Stimulated activated CD4-positive, alpha-beta T cell treated with anti-CD3 and anti-CD28 coated beads, Interleukin-2, amount 100 ng/mL, for 24 hours (primary cell): ENCODE measurements around the gene RCAN2.
"Not testable (repeated sequence)": the region's sequence is repeated elsewhere in the genome, so short reads cannot be mapped to it uniquely, and the experiment has no call there.

Source experiments
- DNase-seq, 2 donors: peaks; one replicate each; pipeline ENCODE4 v3.0.0-alpha.2; 2020

RCAN2 gene

GRCh38 chr6:46440141-46440540, 51.1 kb downstream of the RCAN2 start:
- no peak for DNase-seq

DNA sequence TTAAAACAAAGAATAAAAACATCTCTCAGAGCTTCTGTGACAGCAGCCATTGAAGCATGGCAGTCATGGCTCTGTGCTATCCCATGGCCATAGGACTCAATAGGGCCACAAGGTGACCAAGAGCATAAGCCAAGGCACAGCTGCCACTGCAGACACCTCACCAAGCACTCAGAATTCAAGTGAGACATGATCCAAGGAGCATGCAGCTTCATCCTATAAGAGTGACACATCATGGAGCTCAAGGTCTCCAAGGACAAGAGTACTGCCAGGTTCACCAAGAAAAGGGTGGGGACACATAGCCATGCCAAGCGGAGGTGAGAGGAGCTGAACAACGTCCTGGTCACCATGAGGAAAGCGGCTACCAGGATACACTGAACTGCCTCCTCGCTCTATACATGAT, 53.0 kb downstream of the RCAN2 start:
- no peak for DNase-seq

DNA sequence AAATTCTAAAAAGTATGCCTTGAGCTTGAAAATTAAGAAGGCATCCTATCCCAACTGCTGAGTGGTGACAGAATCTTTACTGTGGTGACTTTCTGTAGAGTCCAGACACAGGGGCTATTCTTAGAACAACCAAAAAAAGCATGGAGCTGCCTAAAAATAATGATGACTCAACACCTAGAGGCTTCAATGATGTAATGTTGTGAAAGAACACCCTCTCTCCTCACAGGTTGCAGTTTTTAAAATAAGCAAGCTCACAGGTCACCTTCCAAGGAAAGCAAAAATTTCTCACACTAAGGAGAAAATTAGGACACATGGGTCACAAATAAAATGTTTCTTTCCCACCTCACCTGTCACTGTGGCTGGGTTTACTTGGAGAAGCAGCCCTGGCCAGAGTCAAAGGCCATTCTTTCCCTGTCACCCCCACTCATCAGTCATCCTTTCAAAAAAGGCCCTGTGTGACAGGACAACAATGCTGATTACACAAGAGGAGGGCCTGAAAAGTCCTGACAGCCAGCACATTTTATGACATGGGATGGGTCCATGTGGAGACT, 53.5 kb downstream of the RCAN2 start:
- DNase-seq, result no peak

DNA sequence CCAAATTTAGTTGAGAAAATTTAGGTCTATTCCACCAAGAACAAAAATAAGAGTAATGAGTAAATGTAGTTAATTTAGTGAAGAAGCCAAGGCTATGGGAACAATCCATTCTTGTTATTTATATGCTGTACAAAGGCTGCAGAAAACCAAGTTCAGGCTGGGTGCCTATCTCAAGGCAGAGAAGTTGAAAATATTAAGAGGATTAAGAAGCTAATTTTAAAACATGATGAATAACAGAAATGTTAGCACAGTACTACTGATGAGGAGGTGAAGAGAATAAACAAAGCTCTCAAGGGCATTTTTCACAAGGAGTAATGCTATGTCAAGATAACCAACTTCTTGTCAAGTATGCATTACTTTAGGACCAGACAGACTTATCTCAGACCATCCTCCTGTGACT, 68.6 kb downstream of the RCAN2 start:
- DNase-seq, result no peak

DNA sequence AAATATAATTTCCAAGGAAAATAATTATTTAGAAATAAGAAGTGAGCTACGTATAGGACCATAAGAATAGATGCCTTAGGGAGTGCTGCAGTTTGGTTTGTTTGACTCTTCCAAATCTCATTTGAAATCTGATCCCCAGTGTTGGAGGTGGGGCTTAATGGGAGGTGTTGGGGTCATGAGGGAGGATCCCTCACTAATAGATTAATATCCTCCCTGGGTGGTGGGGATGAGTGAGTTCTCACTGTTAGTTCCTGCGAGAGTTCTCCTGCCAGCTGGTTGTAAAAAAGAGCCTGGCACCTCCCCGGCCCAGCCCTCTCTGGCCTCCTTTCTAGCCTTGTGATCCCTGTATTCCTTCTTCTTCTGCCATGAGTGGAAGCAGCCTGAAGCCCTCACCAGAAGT, 69.3 kb downstream of the RCAN2 start:
- no peak for DNase-seq

GRCh38 chr6:46420921-46421638, 70.2 kb downstream of the RCAN2 start:
- no peak for DNase-seq

DNA sequence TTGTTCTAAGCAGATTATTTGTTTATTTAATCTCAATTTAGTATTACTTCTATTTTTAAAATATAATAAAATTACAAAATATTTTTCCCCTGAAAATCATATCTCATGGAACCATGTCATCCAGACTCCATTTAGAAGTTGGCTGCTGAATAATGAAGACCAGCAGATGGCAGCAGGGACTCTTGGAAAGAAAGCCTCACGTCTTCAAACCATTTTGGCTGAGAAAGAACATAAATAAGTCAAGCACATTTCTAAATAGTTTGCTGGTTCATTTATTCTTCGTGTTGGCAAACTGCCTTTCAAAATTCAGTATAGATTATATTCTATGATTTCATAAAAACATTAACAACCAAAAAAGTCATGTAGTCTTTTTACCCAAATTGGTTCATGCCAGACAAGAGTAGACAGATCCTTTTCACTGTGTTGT, 71.7 kb downstream of the RCAN2 start:
- DNase-seq, result peak in 1 of 2 donors; percentile 20

- no peak for DNase-seq
Observed at GRCh38 chr6:46414398-46414797, 76.9 kb downstream of the RCAN2 start.

DNA sequence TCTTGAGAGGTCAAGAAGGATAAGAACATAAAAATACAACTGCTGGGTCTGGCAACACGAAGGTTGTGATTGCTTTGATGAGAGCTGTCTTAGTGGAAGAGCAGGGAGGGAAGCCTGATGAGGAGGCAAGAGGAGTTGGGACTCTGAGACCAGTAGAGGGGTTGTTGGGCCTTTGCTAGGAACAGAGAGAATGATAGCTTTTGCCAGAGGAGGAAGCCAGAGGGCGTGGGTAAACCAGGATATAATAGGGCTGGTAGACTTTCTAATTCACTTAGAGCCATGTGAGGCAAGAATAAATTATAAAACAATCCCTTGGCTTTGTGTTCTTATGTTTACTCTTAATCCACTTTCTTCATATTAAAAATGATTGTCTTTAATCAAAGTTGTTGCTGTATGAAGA, 78.6 kb downstream of the RCAN2 start:
- DNase-seq, result no peak

- no peak for DNase-seq
Observed at GRCh38 chr6:46411456-46412197, 79.6 kb downstream of the RCAN2 start.

GRCh38 chr6:46410334-46410953, 80.8 kb downstream of the RCAN2 start:
- DNase-seq, result no peak

- no peak for DNase-seq
Observed at GRCh38 chr6:46407776-46408530, 83.3 kb downstream of the RCAN2 start.

- no peak for DNase-seq
Observed at GRCh38 chr6:46407246-46407645, 84.0 kb downstream of the RCAN2 start.

DNA sequence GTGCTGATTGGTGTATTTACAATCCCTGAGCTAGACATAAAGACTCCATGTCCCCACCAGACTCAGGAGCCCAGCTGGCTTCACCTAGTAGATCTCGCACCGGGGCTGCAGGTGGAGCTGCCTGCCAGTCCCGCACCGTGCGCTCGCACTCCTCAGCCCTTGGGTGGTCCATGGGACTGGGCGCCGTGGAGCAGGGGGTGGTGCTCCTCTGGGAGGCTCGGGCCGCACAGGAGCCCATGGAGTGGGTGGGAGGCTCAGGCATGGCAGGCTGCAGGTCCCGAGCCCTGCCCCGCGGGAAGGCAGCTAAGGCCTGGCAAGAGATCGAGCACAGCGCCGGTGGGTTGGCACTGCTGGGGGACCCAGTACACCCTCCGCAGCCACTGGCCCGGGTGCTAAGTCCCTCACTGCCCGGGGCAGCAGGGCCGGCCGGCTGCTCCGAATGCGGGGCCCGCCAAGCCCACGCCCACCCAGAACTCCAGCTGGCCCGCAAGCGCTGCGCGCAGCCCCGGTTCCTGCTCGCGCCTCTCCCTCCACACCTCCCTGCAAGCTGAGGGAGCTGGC, 85.5 kb downstream of the RCAN2 start:
- DNase-seq, result not testable (repeated sequence)

GRCh38 chr6:46400898-46401297, 90.4 kb downstream of the RCAN2 start:
- DNase-seq, result no peak

DNA sequence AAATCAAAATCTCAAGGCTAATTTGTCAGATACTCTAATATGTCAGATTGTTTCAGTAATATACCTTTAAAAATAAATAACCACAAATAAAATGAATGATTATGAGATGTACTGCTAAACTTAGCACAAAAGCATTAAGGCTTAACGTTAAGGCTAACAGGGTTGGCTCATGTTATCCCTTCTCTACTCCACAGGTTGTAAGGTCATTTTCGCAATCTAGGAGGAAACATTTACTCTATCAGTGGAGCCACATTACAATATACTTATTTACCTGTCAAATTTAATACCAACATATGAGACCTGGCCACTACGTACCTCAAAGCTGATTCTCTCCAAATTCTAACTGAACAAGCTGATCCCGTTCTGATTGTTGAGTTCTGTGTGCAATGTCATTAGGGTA, 95.7 kb downstream of the RCAN2 start:
- DNase-seq, result no peak

- no peak for DNase-seq
Observed at GRCh38 chr6:46393940-46394337, 97.3 kb downstream of the RCAN2 start.

GRCh38 chr6:46393161-46393939, 97.9 kb downstream of the RCAN2 start:
- no peak for DNase-seq

DNA sequence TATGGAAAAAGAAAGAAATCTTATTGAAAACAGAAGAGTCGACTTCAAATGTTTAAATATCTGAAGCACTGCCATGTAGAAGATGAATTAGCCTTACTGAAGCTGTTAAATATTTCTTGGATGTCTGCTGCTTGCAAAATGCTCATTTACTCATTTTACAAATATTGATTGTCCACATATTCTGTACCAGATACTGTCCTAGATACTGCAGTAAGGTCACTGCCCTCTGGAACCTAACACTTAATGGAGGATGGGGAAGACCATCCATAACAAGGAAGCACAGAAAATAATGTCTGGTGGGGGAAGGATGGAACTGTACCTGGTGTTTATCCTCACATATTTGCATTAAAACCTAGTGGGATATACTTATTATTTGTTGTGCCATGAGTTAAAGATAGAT, 99.0 kb downstream of the RCAN2 start:
- DNase-seq, result no peak

- no peak for DNase-seq
Observed at GRCh38 chr6:46390153-46390876, 100.9 kb downstream of the RCAN2 start.

- DNase-seq, result not testable (repeated sequence)
Observed at GRCh38 chr6:46387728-46388127, 103.5 kb downstream of the RCAN2 start.
